Naive thymus-derived CD4-positive, alpha-beta T cell (primary cell): ENCODE measurements around the gene ACOXL. TPM values are rescaled to one million over a fixed set of nuclear protein-coding genes. Genes with fewer than 3 reads are reported as not detected.
A peak's percentile ranks its signal among the peaks of the same experiment; 100 is the strongest.

Source experiments
- ATAC-seq: fragments of 150-1000 bp; cut with Tn5 transposase; 2 replicates; pipeline ENCODE4 v1.10.0; 2021; ENCODE audit warnings: mild to moderate bottlenecking, moderate library complexity
- CTCF ChIA-PET: fragments of 350-600 bp; sonication (Branson Sonifier 250); formaldehyde crosslinking; loops from one replicate; lab custom pipeline; 2021; ENCODE audit warnings: antibody characterized with exemption; lab: Charles Lee
- POLR2A ChIA-PET: fragments of 350-600 bp; sonication (Branson Sonifier 250); formaldehyde crosslinking; loops from one replicate; lab custom pipeline; 2021; ENCODE audit warnings: antibody characterized with exemption, inconsistent platforms; lab: Charles Lee
- DNase-seq, 9 donors: peaks; one replicate each; pipeline versions ENCODE4 v3.0.0 to v3.0.0-alpha.2; 2020 to 2022; ENCODE audit warnings: mixed read lengths in 1 of 9
- H3K27ac ChIP-seq: one replicate; pipeline ENCODE4 v1.7.0; 2013; ENCODE audit warnings: mild to moderate bottlenecking, low read depth, low read length, moderate library complexity
- H3K27me3 ChIP-seq, 2 donors: one replicate each; pipeline ENCODE4 v1.7.0; 2013; ENCODE audit warnings: low read length in 2 of 2, mild to moderate bottlenecking in 2 of 2, moderate library complexity in 2 of 2; ENCODE audit not compliant: control insufficient read depth in 2 of 2, insufficient read depth in 2 of 2
- H3K36me3 ChIP-seq, 3 experiments: 1 replicate in 2 of 3; 2 replicates in 1 of 3; pipeline ENCODE4 v1.7.0; 2013; ENCODE audit warnings: low read length in 3 of 3, mild to moderate bottlenecking in 3 of 3, moderate library complexity in 1 of 3; ENCODE audit not compliant: insufficient read depth in 3 of 3, control insufficient read depth in 2 of 3
- H3K4me1 ChIP-seq, 2 donors: one replicate each; pipeline ENCODE4 v1.7.0; 2013; ENCODE audit warnings: low read length in 2 of 2, mild to moderate bottlenecking in 2 of 2, moderate library complexity in 1 of 2; ENCODE audit not compliant: control insufficient read depth in 2 of 2, insufficient read depth in 2 of 2
- H3K4me3 ChIP-seq: 2 replicates; pipeline ENCODE4 v1.7.0; 2013; ENCODE audit warnings: mild to moderate bottlenecking, low read length
- H3K9me3 ChIP-seq, 3 experiments: 1 replicate in 2 of 3; 2 replicates in 1 of 3; pipeline ENCODE4 v1.7.0; 2013; ENCODE audit warnings: low read length in 3 of 3; ENCODE audit not compliant: control insufficient read depth in 2 of 3
- H3K27ac Mint-ChIP-seq, 9 donors: one replicate each; pipeline ENCODE4 v1.8.0; 2020 to 2022; ENCODE audit warnings: mixed read lengths in 9 of 9, mild to moderate bottlenecking in 8 of 9, moderate library complexity in 5 of 9, inconsistent platforms in 2 of 9
- H3K27me3 Mint-ChIP-seq, 5 donors: one replicate each; pipeline ENCODE4 v1.8.0; 2021 to 2022; ENCODE audit warnings: mixed read lengths in 5 of 5, mild to moderate bottlenecking in 1 of 5
- H3K36me3 Mint-ChIP-seq, 5 donors: one replicate each; pipeline ENCODE4 v1.8.0; 2020 to 2022; ENCODE audit warnings: mixed read lengths in 5 of 5, mild to moderate bottlenecking in 3 of 5, inconsistent platforms in 1 of 5
- H3K4me1 Mint-ChIP-seq, 7 donors: one replicate each; pipeline ENCODE4 v1.8.0; 2020 to 2022; ENCODE audit warnings: mixed read lengths in 7 of 7, mild to moderate bottlenecking in 3 of 7, inconsistent platforms in 1 of 7
- H3K4me3 Mint-ChIP-seq, 10 donors: one replicate each; pipeline ENCODE4 v1.8.0; 2020 to 2022; ENCODE audit warnings: mild to moderate bottlenecking in 10 of 10, mixed read lengths in 10 of 10, moderate library complexity in 6 of 10, inconsistent platforms in 2 of 10
- H3K9me3 Mint-ChIP-seq, 11 donors: one replicate each; pipeline ENCODE4 v1.8.0; 2020 to 2022; ENCODE audit warnings: mixed read lengths in 11 of 11, mild to moderate bottlenecking in 4 of 11, inconsistent platforms in 1 of 11, moderate library complexity in 1 of 11
- intact Hi-C, 2 donors: fragments of 100-400 bp; cut with micrococcal nuclease; formaldehyde crosslinking; loops; one replicate each; pipeline ENCODE4 v1.15.1; 2023
- polyA plus RNA-seq, 2 donors: library from polyadenylated mRNA; unstranded; fragments of 300-500 nt; fragmentation: Illumina TruSeq; gene quantifications; one replicate each; pipeline ENCODE4 v1.2.3, GENCODE V29; 2021
- total RNA-seq, 6 experiments: library from RNA in 5 of 6; stranded (reverse) in 5 of 6; gene quantifications; 1 replicate in 5 of 6; 2 replicates in 1 of 6; pipeline ENCODE4 v1.2.3 and lab custom pipeline; 2021 to 2026

The ACOXL gene
- total and polyA plus RNA-seq, 7 experiments from 2014 or later: 0.29 TPM; not detected in 6

DNA sequence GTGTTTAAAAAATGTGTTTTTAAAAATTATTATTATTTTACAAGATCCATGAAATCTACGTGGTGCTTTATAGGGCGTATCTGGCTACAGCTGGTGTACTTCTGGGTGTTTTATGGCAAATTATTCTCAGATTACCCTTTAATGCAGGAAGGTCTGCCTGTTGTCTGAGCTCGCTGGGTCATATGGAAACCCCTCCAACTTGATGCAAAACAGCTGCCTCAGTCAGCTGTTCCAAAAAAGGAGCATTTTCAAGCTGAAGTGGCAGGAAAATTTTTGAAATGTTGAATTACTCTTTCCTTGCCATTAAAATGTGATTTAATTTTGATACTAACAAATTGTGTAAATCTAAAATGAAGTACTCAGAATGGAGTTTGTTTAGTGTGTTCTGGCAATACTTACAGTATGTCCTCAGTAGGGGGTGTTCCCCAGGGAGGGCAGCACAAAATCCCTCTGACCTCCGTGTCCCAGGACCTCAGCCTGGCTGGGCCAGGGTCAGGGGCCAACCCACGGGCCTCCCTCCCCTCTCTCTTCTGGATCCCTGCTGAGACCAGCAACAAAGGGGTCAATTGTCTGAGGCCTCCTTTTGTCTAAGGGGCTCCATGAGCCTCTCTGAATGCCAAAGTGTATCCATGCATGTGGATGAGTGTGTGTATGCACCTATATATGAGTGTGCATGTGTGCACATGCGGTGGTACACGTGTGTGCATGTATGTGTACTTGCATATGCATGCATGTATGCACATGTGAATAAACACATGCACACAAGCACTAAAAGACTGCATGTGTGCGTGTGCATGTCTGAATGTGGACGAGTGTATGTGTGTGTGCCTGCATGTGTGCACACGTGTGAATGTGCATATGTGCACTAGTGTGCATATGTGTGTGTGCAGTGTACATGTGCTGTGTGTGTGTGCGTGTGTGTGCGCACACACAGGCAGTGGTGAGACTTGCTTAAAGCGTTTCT, 105.4 kb downstream of the ACOXL start:
- DNase-seq: no peak
- Mint-ChIP-seq H3K4me1 (peaks cover 0 to 20% (median 8%) of the 10 kb centered on the region in 7 donors), H3K27me3 (peaks cover 0 to 52% (median 4%) of the 10 kb centered on the region in 5 donors), H3K9me3 (no peaks in the 10 kb centered on the region), H3K36me3 (no peaks in the 10 kb centered on the region), H3K27ac (no peak overlapping the region), H3K4me3 (no peak overlapping the region)
- Histone ChIP-seq H3K9me3 (no peaks in the 10 kb centered on the region), H3K4me3 (no peak overlapping the region), H3K27me3 (no peaks in the 10 kb centered on the region), H3K27ac (no peak overlapping the region), H3K4me1 (no peaks in the 10 kb centered on the region), H3K36me3 (no peaks in the 10 kb centered on the region)
- intact Hi-C loops: no loop called here
- CTCF ChIA-PET: no interaction called here
- POLR2A ChIA-PET: no interaction called here
- ATAC-seq: no peak

- Histone ChIP-seq H3K4me1 (no peaks in the 10 kb centered on the region), H3K4me3 (no peak overlapping the region), H3K27ac (no peak overlapping the region), H3K36me3 (no peaks in the 10 kb centered on the region), H3K27me3 (no peaks in the 10 kb centered on the region), H3K9me3 (no peaks in the 10 kb centered on the region)
- DNase-seq (no peak), ATAC-seq (no peak)
- Mint-ChIP-seq H3K27me3 (peaks cover 0 to 53% (median 4%) of the 10 kb centered on the region in 5 donors), H3K4me1 (peaks cover 8 to 28% (median 13%) of the 10 kb centered on the region in 7 donors), H3K36me3 (no peaks in the 10 kb centered on the region), H3K27ac (no peak overlapping the region), H3K4me3 (no peak overlapping the region), H3K9me3 (no peaks in the 10 kb centered on the region)
- intact Hi-C loops: no loop called here
- ChIA-PET CTCF (no interaction called here), POLR2A (no interaction called here)
Observed at GRCh38 chr2:110838657-110839384, 106.4 kb downstream of the ACOXL start.

GRCh38 chr2:110840508-110840907, 108.1 kb downstream of the ACOXL start:
- ATAC-seq: no peak
- no peak for DNase-seq
- Histone ChIP-seq H3K9me3 (no peaks in the 10 kb centered on the region), H3K36me3 (no peaks in the 10 kb centered on the region), H3K27ac (no peak overlapping the region), H3K4me3 (no peak overlapping the region), H3K27me3 (no peaks in the 10 kb centered on the region), H3K4me1 (peaks cover 0 to under 1% of the 10 kb centered on the region in 2 donors)
- no peaks in the 10 kb centered on the region for H3K9me3 Mint-ChIP-seq
- ChIA-PET CTCF (interaction anchor here (0.6 kb wide), 2 partner anchors 13 kb away, joined by 3 to 4 read pairs; no protein-coding TSS in a partner anchor), POLR2A (interaction anchor here (1.4 kb wide), 1 partner anchor 21 kb away, joined by 5 read pairs; no protein-coding TSS in a partner anchor)
- intact Hi-C loops: no loop called here
- H3K27ac Mint-ChIP-seq: no peak overlapping the region
- H3K4me3 Mint-ChIP-seq: no peak overlapping the region
- H3K4me1 Mint-ChIP-seq: peaks cover 13 to 36% (median 21%) of the 10 kb centered on the region in 7 donors
- peaks cover 0 to 3% (median 0%) of the 10 kb centered on the region in 5 donors for H3K36me3 Mint-ChIP-seq
- peaks cover 0 to 44% (median 0%) of the 10 kb centered on the region in 5 donors for H3K27me3 Mint-ChIP-seq

DNA sequence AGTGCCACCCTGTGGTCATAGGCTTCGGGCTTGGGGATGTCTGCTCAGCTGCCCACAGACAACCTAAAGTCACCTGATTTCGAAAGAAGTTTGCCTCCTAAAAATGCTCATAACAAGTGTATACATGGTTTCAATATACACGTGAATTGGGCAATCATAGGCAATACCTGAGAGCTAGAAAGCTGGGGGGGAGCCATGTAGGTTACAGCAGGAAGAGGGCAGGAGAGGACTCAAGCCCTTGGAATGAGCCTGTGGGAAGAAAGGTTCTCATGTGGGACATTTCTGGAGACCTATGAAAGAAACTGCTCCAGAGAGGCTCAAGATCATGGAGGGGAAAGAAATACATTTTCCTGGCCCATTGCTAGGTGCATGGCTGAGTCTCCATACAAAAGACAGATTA, 109.7 kb downstream of the ACOXL start:
- H3K4me1 Mint-ChIP-seq: peaks cover 27 to 51% (median 37%) of the 10 kb centered on the region in 7 donors
- Histone ChIP-seq H3K27ac (no peak overlapping the region), H3K9me3 (no peaks in the 10 kb centered on the region), H3K27me3 (no peaks in the 10 kb centered on the region), H3K4me3 (no peak overlapping the region), H3K36me3 (no peaks in the 10 kb centered on the region), H3K4me1 (peaks cover 12 to 16% of the 10 kb centered on the region in 2 donors)
- ATAC-seq (no peak), DNase-seq (no peak)
- ChIA-PET CTCF (no interaction called here), POLR2A (no interaction called here)
- H3K9me3 Mint-ChIP-seq: peaks cover 0 to 3% (median 0%) of the 10 kb centered on the region in 11 donors
- H3K27ac Mint-ChIP-seq: no peak overlapping the region
- peaks cover 0 to 44% (median 0%) of the 10 kb centered on the region in 5 donors for H3K27me3 Mint-ChIP-seq
- H3K4me3 Mint-ChIP-seq: no peak overlapping the region
- intact Hi-C loops: no loop called here
- H3K36me3 Mint-ChIP-seq: peaks cover 0 to 3% (median 0%) of the 10 kb centered on the region in 5 donors

DNA sequence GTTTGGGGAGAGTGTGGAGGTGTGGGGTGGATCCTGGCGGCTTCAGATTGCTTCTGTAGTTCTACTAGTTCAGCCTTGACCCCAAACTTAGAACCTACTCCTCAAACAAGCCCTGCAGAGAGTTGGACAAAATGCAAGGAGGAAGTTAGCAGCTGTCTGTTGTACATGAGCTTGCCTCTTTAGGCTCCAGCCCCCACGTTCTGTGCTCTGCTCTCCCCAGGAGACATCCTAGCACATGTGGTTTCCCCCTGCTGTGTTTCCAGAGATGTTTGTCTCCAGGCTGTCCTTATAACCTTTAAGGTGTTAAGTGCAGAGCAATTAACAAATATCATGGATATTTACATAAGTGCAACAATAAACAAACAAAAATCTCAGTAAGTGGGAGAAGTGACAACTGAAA, 111.1 kb downstream of the ACOXL start:
- H3K4me3 Mint-ChIP-seq: no peak overlapping the region
- peaks cover 0 to 41% (median 0%) of the 10 kb centered on the region in 5 donors for H3K27me3 Mint-ChIP-seq
- ChIA-PET CTCF (no interaction called here), POLR2A (no interaction called here)
- peak overlapping the region in 6 of 9 donors; percentile 6 to 76 (median 35) for H3K27ac Mint-ChIP-seq
- Histone ChIP-seq H3K4me3 (no peak overlapping the region), H3K27ac (no peak overlapping the region), H3K36me3 (no peaks in the 10 kb centered on the region), H3K4me1 (peaks cover 15 to 29% of the 10 kb centered on the region in 2 donors), H3K27me3 (no peaks in the 10 kb centered on the region), H3K9me3 (no peaks in the 10 kb centered on the region)
- peaks cover 0 to 3% (median 0%) of the 10 kb centered on the region in 11 donors for H3K9me3 Mint-ChIP-seq
- peaks cover 0 to 5% (median 0%) of the 10 kb centered on the region in 5 donors for H3K36me3 Mint-ChIP-seq
- peaks cover 30 to 61% (median 45%) of the 10 kb centered on the region in 7 donors for H3K4me1 Mint-ChIP-seq
- no peak for DNase-seq
- ATAC-seq: no peak
- intact Hi-C loops: no loop called here

DNA sequence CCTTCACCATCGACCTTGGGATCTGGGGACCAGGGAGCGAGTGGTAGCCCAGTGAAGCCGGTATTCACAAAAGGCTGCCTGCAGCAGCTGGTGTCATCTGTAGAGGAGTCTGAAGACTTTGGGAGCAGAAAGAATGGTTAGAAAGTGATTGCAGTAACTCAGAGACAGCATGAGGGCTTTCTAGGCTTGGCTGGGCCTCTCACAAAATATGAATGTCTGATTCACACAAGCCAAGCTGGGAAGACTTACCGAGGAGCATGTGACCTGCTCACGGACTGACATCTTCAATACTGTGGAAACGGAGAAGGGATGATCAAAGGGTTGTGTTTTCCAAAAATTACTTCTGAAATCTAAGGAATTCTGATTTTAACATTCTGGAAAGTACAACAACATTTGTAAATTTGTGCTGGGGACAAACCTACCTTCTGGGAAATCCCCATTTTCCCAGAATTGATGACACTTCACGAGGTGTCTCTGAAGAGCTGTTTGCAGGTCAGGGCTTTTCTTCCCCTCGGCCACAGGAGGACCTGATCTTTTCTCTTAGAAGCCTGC, 111.7 kb downstream of the ACOXL start:
- peak overlapping the region in 5 of 9 donors; percentile 6 to 76 (median 39) for H3K27ac Mint-ChIP-seq
- ChIA-PET CTCF (no interaction called here), POLR2A (no interaction called here)
- H3K4me1 Mint-ChIP-seq: peaks cover 27 to 62% (median 49%) of the 10 kb centered on the region in 7 donors
- H3K4me1 ChIP-seq: peaks cover 15 to 29% of the 10 kb centered on the region in 2 donors
- no peak for ATAC-seq
- H3K27me3 Mint-ChIP-seq: peaks cover 0 to 40% (median 0%) of the 10 kb centered on the region in 5 donors
- no peaks in the 10 kb centered on the region for H3K9me3 ChIP-seq
- H3K9me3 Mint-ChIP-seq: peaks cover 0 to 3% (median 0%) of the 10 kb centered on the region in 11 donors
- no peaks in the 10 kb centered on the region for H3K36me3 ChIP-seq
- peak in 1 of 9 donors; percentile 38 for DNase-seq
- H3K4me3 Mint-ChIP-seq: no peak overlapping the region
- H3K27me3 ChIP-seq: no peaks in the 10 kb centered on the region
- H3K27ac ChIP-seq: no peak overlapping the region
- peaks cover 0 to 5% (median 0%) of the 10 kb centered on the region in 5 donors for H3K36me3 Mint-ChIP-seq
- intact Hi-C loops: no loop called here
- no peak overlapping the region for H3K4me3 ChIP-seq
